ENCODE data around the gene RPS21.
A peak's percentile ranks its signal among the peaks of the same experiment; 100 is the strongest.

Gene RPS21

DNA sequence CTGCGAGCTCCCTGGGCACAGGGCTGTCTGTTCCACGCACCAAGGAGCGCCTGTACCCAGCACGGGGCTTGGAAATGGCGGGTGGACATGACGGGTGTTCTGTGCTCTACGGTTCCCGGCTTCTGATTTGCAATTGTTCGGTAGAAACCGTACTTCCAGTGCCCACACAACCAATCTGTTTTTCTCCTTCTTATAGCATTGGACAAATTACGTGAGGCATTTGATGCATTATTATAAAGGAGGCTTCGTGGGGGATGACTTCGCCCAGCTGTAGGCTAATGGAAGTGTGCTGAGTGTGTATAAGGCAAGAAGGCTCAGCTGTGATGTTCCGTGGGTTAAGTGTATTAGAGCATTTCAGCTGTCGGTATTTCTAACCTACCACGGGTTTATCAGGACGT, 9.8 kb upstream of the RPS21 start:
- DNase-seq (ENCODE audit: low read depth in 2 of 2, low spot score in 1 of 2), result no peak

DNA sequence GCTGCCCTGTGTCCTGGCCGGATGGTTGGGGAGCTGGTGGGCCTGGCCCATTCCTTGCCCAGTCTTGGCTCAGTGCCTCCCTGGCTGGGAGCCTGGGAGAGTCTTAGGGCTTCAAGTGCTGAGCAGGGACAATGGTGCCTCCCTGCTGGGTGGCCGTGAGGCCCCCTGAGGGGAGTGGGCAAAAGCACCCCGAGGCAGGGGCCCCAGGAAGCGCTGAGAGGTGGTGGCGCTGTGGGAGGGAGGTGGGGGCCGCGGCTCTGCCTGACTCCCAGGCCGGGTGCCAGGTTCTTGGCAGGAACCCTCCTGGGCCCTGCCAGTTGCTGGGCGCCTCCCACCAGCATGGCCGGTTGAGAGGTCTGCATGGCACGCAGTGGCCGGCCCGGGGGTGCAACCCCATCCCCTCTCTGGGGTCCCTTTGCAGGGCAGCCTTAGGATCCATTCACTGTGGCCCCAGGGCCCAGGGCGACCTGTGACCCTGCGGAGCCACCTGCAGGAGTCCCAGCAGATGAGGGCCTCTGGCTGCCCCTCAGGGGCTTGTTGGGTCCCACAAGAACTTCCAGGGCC, 9.2 kb upstream of the RPS21 start:
- no peak for DNase-seq (ENCODE audit: low read depth in 2 of 2, low spot score in 1 of 2)

DNA sequence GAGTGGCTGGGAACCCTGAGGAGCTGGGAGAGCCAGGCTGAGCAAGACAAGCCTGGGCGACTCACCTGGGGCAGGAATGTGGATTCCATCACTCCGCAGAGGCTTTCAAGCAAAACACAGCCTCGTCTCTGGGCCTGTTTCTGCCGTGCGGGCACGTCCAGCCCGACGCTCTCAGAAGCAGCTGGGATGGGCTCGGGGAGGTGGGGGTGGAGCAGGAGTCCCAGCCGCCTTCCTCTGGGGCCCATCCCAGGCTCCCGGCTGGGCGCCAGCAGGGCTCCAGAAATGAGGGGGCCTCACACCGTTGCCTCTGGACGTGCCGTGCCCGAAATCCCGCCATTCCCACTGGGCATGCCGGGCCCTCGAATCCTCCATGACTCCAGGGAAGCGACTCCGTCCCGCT, 8.7 kb upstream of the RPS21 start:
- DNase-seq (ENCODE audit: low read depth in 2 of 2, low spot score in 1 of 2), result no peak

DNA sequence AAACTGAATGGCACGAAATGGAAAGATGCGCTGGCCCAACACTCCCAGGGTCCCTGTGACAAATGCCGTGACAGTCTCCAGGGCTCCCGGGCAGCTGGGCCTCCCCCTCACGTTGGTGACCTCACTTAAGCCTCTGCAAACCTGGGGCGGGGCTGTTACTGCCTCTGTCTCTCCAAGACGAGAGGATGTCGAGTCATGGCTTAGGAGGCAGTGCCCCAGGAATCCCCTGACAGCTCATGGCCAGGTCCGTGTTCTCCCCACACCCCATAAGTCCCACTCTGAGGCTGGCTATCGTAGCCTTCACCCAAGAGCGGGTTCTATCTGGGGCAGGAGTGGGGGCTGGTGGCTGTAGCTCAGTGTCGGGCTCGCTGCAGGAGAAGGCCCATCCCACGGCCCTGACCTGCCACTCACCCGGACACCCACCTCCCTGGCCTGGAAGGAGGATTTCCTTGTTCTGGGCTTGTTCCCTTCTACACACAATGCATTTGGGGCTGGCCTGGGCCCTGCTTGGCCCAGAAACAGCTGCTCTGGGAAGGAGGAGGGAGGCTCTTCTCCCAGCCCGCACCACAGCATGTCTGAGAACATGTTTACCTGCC, 5.6 kb upstream of the RPS21 start:
- no peak for DNase-seq (ENCODE audit: low read depth in 2 of 2, low spot score in 1 of 2)

DNA sequence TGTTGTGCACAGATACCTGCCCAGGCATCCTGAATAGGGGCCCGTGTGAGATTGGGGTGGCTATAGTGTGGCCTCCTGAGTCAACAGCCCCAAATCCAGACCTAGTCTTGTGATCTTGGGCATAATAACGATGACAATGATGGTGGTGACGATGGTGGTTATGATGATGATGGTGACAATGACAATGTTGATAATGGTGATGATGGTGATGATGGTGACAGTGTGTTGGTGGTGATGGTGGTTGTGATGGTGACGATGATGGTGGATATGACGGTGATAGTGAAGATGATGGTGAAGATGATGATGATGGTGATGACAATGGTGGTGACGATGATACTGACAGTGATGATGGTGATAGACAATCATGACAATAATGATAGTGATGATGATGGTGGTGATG, 5.1 kb upstream of the RPS21 start:
- no peak for DNase-seq (ENCODE audit: low read depth in 2 of 2, low spot score in 1 of 2)

DNA sequence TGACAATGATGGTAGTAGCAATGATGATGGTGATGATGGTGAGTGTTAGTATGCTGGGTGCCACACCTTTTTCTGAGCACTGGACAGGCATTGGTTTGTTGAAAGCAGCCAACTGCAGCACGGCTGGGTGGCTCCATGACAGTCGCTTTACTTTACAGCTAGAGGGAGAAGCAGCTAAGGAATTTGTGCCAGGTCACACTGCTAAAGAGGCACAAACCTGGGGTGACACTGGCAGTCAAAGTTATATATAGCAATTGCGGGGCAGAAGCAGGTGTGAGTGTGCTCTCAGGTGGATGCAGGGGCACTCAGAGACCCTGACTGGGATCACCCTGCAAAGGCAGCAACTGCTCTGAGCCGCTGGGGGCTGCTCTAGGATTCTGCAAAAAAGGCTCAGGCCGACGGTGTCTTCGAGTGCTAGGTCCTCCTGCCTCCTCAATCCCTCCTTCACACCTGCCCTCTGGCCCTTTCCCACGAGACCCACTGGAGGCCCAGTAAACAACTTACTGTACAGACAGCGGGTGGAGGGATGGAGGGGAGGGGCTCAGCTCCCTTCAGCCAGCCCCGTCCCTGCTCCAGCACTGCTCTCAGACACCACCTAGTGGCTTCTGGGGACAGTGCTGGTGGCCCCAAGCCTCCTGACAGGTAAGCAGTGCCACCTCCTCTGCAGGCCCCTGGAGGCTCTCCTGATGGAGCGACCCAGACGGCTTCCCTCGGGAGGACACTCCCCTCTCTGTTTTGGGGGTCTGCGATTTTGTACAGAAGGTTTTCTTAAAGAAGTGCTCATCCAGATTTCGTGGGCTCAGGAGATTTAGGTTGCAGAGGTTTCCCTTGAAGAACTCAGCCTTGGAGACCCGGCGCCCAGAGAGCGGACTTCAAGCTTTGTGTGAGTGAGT, 4.4 kb upstream of the RPS21 start:
- peak; percentile 33 to 60 for DNase-seq (ENCODE audit: low read depth in 2 of 2, low spot score in 1 of 2)

DNA sequence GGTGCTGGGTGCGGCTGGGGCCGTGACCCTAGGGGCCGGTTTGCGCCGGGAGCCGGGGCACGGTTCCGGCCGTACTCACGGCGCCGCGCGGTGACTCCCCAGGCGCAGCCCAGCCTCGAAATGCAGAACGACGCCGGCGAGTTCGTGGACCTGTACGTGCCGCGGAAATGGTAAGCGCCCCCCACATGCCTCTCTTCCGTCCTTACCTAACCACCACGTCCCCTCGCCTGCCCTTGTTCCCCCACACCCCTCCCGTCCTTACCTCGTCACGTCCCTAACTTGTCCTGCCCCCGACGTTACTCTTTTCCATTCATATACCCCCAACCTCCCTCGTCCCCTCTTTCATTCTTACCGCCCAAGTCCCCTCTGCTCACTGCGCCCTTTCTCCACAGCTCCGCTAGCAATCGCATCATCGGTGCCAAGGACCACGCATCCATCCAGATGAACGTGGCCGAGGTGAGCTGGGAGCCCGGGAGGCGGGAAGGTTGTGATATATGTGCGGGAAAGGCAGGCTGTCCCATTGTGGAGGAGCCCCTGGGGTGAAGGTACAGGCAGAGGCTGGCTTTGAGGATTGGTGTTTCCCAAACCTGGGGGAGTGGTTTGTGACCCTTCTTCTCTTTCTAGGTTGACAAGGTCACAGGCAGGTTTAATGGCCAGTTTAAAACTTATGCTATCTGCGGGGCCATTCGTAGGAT, 463 bp downstream of the RPS21 start:
- no peak for DNase-seq (ENCODE audit: low read depth in 2 of 2, low spot score in 1 of 2)

DNA sequence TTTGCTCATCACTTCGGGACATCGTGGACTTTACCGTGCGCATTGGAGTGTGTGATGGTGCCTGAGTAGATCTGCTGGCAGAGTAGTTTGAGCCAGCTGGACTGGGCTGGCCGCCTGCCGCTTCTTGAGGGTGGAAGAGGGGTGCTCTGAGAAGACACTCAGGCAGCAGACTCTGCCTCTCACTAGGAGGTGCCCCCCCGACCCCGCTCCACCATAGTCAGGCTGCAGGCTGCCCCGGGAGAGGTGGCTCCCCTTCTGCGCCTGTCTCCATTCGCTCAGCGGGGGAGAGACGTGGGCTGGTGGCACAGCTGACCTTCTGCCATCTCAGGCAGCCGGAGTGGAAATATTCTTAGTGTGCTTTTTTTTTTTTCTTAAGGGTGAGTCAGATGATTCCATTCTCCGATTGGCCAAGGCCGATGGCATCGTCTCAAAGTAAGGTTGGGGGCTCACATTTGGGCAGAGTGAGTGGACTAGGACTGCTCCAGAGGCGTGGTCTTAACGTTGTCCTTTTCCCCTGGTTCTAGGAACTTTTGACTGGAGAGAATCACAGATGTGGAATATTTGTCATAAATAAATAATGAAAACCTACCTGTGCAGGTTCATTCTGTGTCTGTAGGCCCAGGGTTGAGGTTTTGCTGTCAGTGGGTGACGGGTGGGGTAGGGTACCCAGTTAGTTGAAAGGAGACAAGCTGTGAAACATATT, 1.2 kb downstream of the RPS21 start:
- DNase-seq (ENCODE audit: low read depth in 2 of 2, low spot score in 1 of 2), result no peak

DNA sequence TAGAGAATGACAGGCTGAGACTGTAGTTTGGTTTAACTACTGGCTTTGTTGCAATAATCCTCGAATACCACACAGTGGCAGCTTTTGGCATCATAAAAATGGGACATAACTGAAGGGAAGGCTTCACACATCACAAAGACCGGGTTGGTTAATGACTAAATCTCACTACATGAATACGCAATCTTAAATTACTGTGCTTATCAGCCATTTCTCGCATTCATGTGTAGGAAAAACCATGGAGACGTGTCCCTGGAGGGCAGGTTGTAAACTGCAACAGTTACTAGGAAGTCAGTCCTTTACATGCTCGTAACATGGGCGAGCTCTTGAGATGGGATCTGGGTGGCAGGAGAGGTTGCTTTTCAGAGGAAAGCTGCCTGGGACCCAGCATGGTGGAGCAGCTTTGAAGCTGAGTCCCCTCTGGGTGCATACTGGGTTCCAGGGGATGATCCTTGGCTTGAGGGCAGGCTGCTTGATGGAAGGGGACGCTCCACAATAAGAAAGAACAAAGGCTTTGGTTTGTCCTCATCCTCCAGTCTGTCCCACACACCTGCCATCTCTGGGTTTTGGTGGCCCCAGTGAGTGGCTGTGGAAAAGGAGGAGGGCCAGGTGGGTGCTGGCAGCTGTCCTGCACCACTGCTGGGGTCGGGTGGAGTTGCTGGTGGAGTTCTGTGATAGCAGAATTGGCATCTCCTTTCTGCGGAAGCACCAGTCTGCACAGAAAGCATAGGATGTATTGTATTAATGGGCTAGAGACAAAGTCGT, 2.1 kb downstream of the RPS21 start:
- no peak for DNase-seq (ENCODE audit: low read depth in 2 of 2, low spot score in 1 of 2)

DNA sequence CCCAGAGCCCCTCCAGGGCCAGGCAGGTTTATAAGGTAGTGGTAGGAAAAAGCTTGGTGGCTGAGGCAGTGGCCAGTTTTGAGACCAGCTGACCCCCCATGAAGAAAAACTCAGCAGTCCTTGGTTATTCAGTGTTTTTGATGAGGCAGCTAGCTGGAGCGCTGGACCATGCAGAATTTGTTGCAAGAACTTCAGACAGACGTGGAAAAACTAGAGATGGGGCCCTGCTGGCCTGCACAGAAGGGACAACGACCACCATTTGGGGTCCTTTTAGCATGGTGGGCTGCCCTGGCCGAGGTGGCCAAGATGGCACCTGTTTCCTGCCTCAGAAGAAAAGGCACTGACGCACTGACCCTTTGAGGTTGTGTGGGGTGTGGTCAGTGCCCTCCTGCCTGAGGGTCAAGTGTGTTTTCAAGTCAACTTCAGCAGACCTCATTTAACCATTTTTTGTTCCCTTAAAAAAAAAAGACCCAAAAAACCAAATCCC, 2.7 kb downstream of the RPS21 start:
- DNase-seq (ENCODE audit: low read depth in 2 of 2, low spot score in 1 of 2), result no peak

DNA sequence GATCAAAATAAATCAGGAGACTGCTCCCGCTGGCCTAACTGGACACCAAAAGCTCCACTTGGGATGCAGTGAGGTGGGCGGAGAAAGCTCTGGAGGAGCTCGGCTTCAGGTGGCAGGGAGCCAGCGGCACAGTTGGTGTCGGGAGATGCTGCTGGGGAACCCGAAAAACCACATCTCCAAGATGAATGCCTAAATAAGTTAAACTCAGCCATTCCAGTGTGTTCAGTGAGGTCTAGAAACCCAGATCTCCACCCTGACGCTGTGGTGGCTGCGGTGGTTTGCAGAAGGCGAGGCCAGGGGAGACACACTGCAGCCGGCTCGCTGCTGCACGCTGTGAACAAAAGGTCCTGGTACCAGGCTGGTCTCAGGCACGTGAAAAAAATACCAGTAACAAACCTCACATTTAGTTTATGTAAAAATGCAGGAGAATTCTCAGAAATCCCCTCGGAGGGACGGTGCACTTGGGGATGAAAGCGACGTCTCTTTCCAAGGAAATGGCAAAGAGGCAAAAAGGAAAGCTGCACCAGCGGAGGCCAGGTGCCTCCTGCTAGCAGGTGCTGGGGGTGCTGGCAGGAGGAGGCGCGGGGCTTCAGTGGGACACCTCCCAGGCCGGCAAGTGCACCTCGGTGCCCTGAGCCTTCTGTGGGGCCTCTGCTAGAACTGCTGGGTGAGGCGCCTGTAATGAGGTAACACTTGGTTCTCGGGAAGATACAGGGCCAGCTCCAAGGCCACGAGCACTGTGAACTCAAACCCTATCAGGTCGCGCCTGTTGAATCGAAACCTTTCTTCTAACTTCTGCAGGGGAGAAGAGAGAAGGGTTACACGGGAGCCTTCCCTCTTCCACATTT, 3.6 kb downstream of the RPS21 start:
- no peak for DNase-seq (ENCODE audit: low read depth in 2 of 2, low spot score in 1 of 2)

DNA sequence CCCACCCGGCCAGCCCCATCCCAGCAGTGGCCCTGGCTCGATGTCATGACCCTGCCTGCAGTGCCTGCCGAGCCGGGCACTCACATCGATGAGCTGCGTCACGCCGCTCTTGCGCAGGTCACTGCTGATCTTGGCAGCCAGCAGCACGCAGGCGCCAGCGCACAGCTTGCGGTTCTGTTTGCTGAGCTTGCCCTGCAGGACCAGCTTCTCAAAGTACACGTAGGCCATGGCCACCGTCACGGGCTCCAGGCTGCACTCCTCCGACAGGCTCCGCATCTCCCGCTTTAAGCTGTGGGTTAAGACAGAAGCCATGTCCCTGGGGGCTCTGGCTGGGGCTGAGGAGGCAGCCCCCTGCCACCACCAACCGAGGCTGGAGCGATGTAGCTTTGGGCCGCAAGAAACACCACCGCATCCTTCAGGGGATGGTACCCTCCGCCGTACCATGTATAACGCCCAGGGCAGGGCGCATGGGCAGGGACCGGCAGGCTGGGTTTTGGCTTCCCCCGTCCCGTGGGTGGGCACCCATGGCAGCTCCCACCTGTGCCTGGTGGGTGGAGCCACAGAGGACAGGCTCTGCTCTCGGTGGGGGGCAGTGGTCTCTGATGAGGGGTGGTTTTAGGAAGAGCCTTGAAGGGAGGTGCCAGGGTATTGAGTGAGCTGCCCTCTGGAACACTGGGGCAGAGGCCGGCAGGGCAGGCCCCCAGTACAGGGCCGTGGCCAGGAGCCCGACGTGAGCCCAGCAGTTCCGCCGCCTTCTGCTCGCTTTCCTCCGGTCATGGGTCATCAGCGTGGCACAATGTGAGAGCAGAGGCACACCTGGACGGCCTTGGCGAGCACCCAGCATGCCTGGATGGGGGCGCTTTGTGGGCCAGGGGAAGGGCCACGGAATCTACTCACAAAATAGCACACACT, 4.5 kb downstream of the RPS21 start:
- no peak for DNase-seq (ENCODE audit: low read depth in 2 of 2, low spot score in 1 of 2)

DNA sequence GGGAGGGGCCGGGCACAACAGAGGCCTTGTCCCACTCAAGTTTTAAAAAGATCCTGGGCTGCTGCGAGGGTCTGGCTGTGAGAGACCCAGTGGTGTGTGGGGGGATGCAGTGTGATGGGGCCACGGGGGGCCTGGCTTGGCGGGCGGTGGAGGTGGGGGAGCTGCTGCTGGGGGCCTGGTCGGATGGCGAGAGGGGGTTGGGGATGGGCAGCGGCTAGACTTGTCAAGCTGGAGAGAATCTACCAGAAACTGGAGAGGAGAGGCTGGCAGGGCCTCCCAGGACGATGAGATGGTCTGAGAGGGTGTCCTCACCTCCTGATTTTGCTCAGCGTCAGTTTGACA, 5.1 kb downstream of the RPS21 start:
- no peak for DNase-seq (ENCODE audit: low read depth in 2 of 2, low spot score in 1 of 2)

DNA sequence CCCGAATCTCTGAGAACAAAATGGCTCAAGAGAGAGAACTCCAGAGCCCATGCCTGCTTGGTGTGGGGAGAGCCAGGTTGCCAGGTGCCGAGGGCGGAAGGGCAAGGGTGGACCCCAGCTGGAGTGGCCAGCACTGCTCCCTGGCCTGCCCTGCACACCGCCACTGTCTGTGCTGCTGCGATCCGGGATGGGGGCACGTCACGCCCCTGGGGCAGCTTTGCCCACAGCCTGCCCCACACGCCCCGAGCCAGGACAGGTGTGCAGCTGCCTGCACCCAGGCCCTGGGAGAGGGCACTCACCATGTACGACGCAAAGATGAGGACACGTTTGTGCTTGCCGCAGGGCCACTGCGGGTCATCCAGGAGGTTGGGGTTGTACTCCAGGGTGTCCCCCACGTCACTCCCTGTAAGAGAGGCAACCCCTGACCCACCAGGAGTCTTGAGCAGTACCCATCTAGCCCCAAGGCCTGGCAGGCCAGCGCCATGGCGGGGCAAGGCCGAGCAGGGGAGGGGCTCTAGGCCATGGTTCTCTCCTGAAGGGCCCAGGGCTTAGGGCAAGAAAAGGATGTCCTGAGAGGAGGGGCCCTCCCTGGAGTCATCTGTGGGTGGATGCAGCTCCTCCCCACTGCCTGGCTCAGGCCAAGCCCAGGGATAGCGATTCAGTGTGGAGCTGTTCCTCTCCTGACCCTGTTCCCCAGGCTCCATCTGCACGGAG, 5.9 kb downstream of the RPS21 start:
- no peak for DNase-seq (ENCODE audit: low read depth in 2 of 2, low spot score in 1 of 2)

DNA sequence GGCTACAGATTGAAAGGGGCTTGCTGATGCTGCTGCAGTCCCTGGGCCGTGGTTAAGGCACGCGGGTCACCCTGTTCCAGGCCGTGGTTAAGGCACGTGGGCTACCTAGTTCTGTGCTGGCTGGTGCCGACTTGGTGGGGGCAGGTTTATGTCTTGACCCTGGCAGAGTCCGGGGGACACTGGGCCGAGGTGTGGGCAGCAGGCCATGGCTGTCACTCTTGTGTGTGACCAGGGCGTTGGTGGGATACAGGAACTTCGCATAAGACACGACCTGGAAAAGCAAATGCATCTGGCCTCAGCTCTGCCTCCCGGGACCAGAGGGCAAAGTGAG, 6.4 kb downstream of the RPS21 start:
- DNase-seq (ENCODE audit: low read depth in 2 of 2, low spot score in 1 of 2), result no peak

DNA sequence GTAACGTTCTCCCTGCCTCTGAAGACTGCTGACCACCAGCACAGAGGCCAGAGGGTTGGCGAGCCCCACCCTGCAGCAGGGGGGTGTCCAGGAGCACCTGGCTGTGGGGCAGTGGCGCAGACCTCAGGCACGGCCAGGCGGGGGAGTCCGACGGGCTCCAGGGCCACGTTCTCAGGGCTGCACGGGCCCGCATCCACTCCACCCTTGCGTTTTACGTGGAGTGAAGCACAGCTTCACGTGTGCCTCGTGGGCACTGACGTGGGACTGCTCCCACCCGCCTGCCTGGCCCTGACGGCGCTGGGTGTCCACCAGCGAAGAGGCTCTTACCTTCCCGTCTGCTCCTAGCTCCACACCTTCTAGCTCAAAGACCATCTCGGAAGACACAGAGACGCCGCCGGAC, 6.9 kb downstream of the RPS21 start:
- DNase-seq (ENCODE audit: low read depth in 2 of 2, low spot score in 1 of 2), result no peak

DNA sequence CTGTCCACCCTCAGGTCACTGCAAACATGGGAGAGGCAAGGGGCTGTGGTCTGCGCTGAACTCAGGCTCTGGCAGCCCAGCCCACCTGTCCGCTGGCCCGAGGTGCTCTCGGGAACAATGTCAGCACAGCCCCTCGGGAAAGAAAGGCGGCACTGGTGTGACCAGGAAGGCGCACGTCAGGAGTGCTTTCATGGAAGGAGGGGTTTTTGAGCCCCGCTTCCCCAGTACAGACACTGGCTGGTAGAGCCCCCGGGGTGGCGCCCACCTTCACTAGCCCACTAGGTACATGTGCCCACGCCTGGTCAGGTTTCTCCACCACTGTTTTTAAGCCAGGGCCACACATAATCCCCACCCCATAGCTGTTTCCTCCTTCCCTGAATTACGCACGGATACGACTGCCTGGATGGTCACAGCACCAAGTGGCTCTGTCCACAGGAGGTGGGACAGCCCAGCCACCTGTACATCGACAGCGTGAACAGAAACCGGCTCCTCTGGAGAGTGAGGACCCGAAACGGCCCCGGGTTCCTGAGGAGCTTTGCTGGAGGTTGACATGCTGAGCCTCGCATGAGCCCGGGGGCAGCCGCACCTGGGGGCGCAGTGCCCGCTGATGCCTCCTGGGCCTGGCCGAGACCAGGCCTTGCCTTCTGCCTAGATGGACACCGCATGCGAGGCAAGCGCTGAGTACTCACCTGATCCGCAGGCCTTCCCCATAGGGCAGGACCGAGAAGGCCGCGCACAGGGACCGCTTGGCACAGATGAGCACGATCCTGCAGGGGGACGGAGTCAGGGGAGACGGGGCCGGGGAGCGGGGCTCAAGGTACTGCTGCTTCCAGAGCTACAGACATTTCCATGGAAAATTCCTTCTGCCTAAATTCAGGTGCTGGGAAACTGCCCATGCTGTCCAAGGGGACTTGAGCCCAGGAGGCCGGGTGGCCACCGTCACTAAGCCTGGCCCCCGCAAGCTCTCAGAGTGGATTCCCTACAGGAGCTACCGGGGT, 7.6 kb downstream of the RPS21 start:
- no peak for DNase-seq (ENCODE audit: low read depth in 2 of 2, low spot score in 1 of 2)

All from stimulated activated CD8-positive, alpha-beta memory T cell treated with anti-CD3 and anti-CD28 coated beads, Interleukin-4, amount 100 ng/mL, for 1 hour (primary cell).